ENCODE data around the gene GNAL.

GNAL gene

DNA sequence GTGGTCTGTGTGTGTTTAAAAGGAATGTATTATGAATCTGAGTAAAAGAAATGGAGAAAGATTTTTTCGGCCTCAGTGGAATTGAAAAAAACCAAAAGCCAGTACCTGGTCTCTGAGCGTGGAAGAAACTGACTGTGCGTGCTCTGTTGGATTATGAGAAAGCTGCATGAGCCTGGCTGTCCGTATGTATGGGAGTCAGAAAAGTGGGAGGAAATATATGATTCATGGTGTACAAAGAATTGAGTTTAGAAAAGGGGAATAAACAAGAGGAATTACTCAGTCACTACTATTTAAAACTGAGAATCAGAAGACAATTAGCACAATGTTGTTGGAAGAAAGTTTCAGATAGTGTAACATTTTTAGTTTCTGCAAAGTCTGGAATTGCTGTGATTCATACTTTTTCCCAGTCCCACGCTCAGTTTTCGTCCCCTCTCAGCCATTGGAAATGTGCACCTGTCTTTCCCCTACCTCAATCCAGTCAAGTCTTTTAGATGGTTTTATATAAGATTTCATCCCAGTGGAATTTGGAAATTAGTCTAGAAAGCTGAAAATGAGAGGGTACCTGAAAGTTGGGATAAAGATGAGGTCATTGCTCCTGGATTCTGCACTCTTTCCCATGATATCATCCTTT lies 95.7 kb downstream of the GNAL start (continued):
- TF ChIP-seq, protein P1, sequence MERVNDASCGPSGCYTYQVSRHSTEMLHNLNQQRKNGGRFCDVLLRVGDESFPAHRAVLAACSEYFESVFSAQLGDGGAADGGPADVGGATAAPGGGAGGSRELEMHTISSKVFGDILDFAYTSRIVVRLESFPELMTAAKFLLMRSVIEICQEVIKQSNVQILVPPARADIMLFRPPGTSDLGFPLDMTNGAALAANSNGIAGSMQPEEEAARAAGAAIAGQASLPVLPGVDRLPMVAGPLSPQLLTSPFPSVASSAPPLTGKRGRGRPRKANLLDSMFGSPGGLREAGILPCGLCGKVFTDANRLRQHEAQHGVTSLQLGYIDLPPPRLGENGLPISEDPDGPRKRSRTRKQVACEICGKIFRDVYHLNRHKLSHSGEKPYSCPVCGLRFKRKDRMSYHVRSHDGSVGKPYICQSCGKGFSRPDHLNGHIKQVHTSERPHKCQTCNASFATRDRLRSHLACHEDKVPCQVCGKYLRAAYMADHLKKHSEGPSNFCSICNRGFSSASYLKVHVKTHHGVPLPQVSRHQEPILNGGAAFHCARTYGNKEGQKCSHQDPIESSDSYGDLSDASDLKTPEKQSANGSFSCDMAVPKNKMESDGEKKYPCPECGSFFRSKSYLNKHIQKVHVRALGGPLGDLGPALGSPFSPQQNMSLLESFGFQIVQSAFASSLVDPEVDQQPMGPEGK (CRISPR knock-in tag; IDR thresholded peaks at IDR 0.05; ENCODE audit: borderline replicate concordance) = no peak
- no peak for TF ChIP-seq ZFP3 (CRISPR knock-in tag; IDR thresholded peaks at IDR 0.05)
- no peak for TF ChIP-seq ZNF565 (CRISPR knock-in tag; conservative IDR thresholded peaks at IDR 0.05; ENCODE audit: low read depth)

DNA sequence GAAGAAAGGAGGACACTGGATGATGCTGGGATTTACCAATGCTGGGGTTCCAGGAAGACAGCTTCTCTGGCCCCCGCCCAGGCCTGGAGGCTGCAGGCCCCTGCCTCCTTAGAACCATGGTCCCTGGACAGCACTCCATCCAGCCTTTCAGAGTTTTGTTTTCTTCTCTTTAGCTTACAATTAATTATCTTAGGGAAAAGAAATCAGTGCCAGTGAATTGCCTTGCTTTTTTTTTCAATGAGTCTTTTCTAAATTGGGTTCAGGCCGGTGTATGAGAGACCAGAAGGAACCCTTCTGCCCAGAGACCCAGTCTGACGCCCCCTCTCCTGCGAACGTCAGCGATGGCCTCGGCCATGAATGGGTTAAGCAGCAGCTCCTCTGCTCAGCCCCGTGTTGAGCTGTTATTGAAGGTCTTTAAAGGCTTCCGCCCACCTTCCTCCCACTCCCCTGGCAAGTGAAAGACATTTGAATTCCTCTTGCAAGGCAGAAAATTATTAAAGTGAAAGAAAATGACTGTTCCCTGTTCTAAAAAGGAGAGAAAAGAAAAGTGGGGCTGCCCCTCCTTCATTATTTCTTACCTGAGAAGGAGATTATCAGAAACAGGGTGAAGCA lies 96.5 kb downstream of the GNAL start:
- TF ChIP-seq ZNF565 (CRISPR knock-in tag; conservative IDR thresholded peaks at IDR 0.05; ENCODE audit: low read depth) (no peak), ESRRG (CRISPR knock-in tag; IDR thresholded peaks at IDR 0.05) (no peak), BACH2 (CRISPR knock-in tag; IDR thresholded peaks at IDR 0.05; ENCODE audit: borderline replicate concordance) (no peak), CSDC2 (CRISPR knock-in tag; IDR thresholded peaks at IDR 0.05) (no peak), ZNF70 (CRISPR knock-in tag; IDR thresholded peaks at IDR 0.05) (no peak), ARNTL (CRISPR knock-in tag; IDR thresholded peaks at IDR 0.05; ENCODE audit: borderline replicate concordance, low read depth) (no peak), TOX (CRISPR knock-in tag; IDR thresholded peaks at IDR 0.05; ENCODE audit: borderline replicate concordance) (no peak), GLIS3 (CRISPR knock-in tag; IDR thresholded peaks at IDR 0.05) (no peak)
- TF ChIP-seq, protein P2, sequence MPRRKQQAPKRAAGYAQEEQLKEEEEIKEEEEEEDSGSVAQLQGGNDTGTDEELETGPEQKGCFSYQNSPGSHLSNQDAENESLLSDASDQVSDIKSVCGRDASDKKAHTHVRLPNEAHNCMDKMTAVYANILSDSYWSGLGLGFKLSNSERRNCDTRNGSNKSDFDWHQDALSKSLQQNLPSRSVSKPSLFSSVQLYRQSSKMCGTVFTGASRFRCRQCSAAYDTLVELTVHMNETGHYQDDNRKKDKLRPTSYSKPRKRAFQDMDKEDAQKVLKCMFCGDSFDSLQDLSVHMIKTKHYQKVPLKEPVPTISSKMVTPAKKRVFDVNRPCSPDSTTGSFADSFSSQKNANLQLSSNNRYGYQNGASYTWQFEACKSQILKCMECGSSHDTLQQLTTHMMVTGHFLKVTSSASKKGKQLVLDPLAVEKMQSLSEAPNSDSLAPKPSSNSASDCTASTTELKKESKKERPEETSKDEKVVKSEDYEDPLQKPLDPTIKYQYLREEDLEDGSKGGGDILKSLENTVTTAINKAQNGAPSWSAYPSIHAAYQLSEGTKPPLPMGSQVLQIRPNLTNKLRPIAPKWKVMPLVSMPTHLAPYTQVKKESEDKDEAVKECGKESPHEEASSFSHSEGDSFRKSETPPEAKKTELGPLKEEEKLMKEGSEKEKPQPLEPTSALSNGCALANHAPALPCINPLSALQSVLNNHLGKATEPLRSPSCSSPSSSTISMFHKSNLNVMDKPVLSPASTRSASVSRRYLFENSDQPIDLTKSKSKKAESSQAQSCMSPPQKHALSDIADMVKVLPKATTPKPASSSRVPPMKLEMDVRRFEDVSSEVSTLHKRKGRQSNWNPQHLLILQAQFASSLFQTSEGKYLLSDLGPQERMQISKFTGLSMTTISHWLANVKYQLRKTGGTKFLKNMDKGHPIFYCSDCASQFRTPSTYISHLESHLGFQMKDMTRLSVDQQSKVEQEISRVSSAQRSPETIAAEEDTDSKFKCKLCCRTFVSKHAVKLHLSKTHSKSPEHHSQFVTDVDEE (CRISPR knock-in tag; IDR thresholded peaks at IDR 0.05) = no peak
- TF ChIP-seq, protein P1 (CRISPR knock-in tag; IDR thresholded peaks at IDR 0.05; ENCODE audit: borderline replicate concordance) = no peak
- no peak for ATAC-seq

DNA sequence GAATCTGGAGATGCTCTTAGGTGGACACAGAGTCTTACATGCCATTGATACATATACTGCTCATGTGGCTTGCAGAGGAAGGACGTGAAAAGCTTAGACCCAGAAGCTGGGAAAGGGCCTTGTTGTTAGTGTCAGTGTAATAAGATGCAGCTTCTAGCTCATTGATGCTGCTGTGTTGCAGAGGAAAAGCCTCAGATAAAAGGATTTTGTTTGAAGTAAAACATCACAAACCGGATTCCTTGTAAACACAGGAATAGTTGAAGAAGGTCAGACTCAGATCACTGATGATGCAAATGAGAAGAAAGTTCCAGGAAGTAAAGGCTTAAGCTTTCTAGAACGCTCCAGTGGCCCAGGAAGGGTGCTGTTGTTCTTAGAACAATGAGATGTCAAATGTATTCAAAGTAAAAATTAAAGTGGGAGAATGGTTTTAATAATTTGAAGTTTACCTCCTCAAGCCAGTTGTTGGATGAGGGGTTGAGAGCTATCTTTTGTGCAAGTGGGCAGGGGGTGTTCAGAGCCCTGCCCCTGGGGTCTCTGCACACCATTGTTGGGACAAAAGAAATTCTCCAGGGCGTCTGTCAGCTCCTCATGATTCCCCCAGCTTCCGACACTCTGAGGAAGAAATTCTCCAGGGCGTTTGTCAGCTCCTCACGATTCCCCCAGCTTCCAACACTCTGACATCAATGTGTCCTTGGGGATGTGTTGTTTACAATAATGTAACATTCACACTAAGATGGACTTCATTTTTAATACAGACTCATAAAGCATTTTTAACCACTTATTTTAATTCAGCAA lies 100.8 kb downstream of the GNAL start:
- no peak for ATAC-seq

More for the DNA sequence above, 100.8 kb downstream of the GNAL start:
- TF ChIP-seq CSDC2 (CRISPR knock-in tag; IDR thresholded peaks at IDR 0.05) (no peak), OSR1 (CRISPR knock-in tag; IDR thresholded peaks at IDR 0.05) (no peak), TCF4 (CRISPR knock-in tag; IDR thresholded peaks at IDR 0.05; ENCODE audit: borderline replicate concordance) (no peak), BACH2 (CRISPR knock-in tag; IDR thresholded peaks at IDR 0.05; ENCODE audit: borderline replicate concordance) (no peak), ZNF8 (CRISPR knock-in tag; IDR thresholded peaks at IDR 0.05) (no peak), ZNF70 (CRISPR knock-in tag; IDR thresholded peaks at IDR 0.05) (no peak), SNAI2 (CRISPR knock-in tag; IDR thresholded peaks at IDR 0.05) (no peak), RARB (CRISPR knock-in tag; IDR thresholded peaks at IDR 0.05) (no peak), ZFP30 (CRISPR knock-in tag; IDR thresholded peaks at IDR 0.05) (no peak), GLIS3 (CRISPR knock-in tag; IDR thresholded peaks at IDR 0.05) (no peak), ZNF565 (CRISPR knock-in tag; conservative IDR thresholded peaks at IDR 0.05; ENCODE audit: low read depth) (no peak), TOX (CRISPR knock-in tag; IDR thresholded peaks at IDR 0.05; ENCODE audit: borderline replicate concordance) (no peak)
- TF ChIP-seq, protein P3, sequence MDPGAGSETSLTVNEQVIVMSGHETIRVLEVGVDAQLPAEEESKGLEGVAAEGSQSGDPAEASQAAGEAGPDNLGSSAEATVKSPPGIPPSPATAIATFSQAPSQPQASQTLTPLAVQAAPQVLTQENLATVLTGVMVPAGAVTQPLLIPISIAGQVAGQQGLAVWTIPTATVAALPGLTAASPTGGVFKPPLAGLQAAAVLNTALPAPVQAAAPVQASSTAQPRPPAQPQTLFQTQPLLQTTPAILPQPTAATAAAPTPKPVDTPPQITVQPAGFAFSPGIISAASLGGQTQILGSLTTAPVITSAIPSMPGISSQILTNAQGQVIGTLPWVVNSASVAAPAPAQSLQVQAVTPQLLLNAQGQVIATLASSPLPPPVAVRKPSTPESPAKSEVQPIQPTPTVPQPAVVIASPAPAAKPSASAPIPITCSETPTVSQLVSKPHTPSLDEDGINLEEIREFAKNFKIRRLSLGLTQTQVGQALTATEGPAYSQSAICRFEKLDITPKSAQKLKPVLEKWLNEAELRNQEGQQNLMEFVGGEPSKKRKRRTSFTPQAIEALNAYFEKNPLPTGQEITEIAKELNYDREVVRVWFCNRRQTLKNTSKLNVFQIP (CRISPR knock-in tag; IDR thresholded peaks at IDR 0.05; ENCODE audit: borderline replicate concordance, low read depth) = no peak
- TF ChIP-seq, protein P4, sequence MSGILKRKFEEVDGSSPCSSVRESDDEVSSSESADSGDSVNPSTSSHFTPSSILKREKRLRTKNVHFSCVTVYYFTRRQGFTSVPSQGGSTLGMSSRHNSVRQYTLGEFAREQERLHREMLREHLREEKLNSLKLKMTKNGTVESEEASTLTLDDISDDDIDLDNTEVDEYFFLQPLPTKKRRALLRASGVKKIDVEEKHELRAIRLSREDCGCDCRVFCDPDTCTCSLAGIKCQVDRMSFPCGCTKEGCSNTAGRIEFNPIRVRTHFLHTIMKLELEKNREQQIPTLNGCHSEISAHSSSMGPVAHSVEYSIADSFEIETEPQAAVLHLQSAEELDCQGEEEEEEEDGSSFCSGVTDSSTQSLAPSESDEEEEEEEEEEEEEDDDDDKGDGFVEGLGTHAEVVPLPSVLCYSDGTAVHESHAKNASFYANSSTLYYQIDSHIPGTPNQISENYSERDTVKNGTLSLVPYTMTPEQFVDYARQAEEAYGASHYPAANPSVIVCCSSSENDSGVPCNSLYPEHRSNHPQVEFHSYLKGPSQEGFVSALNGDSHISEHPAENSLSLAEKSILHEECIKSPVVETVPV (CRISPR knock-in tag; IDR thresholded peaks at IDR 0.05) = no peak
- TF ChIP-seq, protein P1 (CRISPR knock-in tag; IDR thresholded peaks at IDR 0.05; ENCODE audit: borderline replicate concordance) = no peak
